Dedifferentiated amniotic fluid mesenchymal stem cell (primary cell): ENCODE measurements around the gene CCDC8.
"Not testable (repeated sequence)": the region's sequence is repeated elsewhere in the genome, so short reads cannot be mapped to it uniquely, and the experiment has no call there.

Experiments used
- DNase-seq: peaks from one replicate; pipeline ENCODE4 v3.0.0-alpha.2; 2016; ENCODE audit errors: extremely low spot score

CCDC8 gene

GRCh38 chr19:46413262-46414031 lies at the start of gene CCDC8:
TSS of gene CCDC8 (minus strand) at chr19:46413564. CDS start at chr19:46412810, 754 bp downstream.
- DNase-seq = peak; percentile 61

- no peak for DNase-seq
Measured at GRCh38 chr19:46461537-46461936, 48.2 kb upstream of the CCDC8 start.

- DNase-seq = no peak
Measured at GRCh38 chr19:46460981-46461380, 47.6 kb upstream of the CCDC8 start.

GRCh38 chr19:46460055-46460454 lies 46.7 kb upstream of the CCDC8 start:
- DNase-seq = no peak

GRCh38 chr19:46456930-46457329 lies 43.6 kb upstream of the CCDC8 start:
- no peak for DNase-seq

GRCh38 chr19:46454244-46454643 lies 40.9 kb upstream of the CCDC8 start:
- DNase-seq = no peak

GRCh38 chr19:46453661-46454060 lies 40.3 kb upstream of the CCDC8 start:
- no peak for DNase-seq

- DNase-seq = no peak
Measured at GRCh38 chr19:46452186-46452585, 38.8 kb upstream of the CCDC8 start.

GRCh38 chr19:46451352-46451751 lies 38.0 kb upstream of the CCDC8 start:
- DNase-seq = no peak

- DNase-seq = no peak
Measured at GRCh38 chr19:46450737-46451136, 37.4 kb upstream of the CCDC8 start.

- no peak for DNase-seq
Measured at GRCh38 chr19:46449228-46449627, 35.9 kb upstream of the CCDC8 start.

GRCh38 chr19:46448601-46449000 lies 35.2 kb upstream of the CCDC8 start:
- no peak for DNase-seq

GRCh38 chr19:46447824-46448223 lies 34.5 kb upstream of the CCDC8 start:
- DNase-seq = no peak

- no peak for DNase-seq
Measured at GRCh38 chr19:46447006-46447405, 33.6 kb upstream of the CCDC8 start.

- DNase-seq = no peak
Measured at GRCh38 chr19:46446021-46446420, 32.7 kb upstream of the CCDC8 start.

GRCh38 chr19:46442808-46443450 lies 29.6 kb upstream of the CCDC8 start:
- peak; percentile 68 for DNase-seq

GRCh38 chr19:46441866-46442265 lies 28.5 kb upstream of the CCDC8 start:
- no peak for DNase-seq

- not testable (repeated sequence) for DNase-seq
Measured at GRCh38 chr19:46435689-46436088, 22.3 kb upstream of the CCDC8 start.

GRCh38 chr19:46435009-46435408 lies 21.6 kb upstream of the CCDC8 start:
- DNase-seq = no peak

GRCh38 chr19:46433470-46433869 lies 20.1 kb upstream of the CCDC8 start:
- not testable (repeated sequence) for DNase-seq

- DNase-seq = no peak
Measured at GRCh38 chr19:46431824-46432223, 18.5 kb upstream of the CCDC8 start.

GRCh38 chr19:46429999-46430398 lies 16.6 kb upstream of the CCDC8 start:
- DNase-seq = no peak
